Activated CD4-positive, alpha-beta T cell treated with anti-CD3 and anti-CD28 coated beads, Interleukin-2, Interleukin-4, amounts not matched to agents 100 ng/mL and 50 ng/mL, durations not matched to agents 16 hours and 8 hours (primary cell): ENCODE measurements around the gene TNNI2.
A peak's percentile ranks its signal among the peaks of the same experiment; 100 is the strongest.

ENCODE experiments used
- DNase-seq: peaks from one replicate; pipeline ENCODE4 v3.0.0-alpha.2; 2020; ENCODE audit warnings: low spot score

TNNI2 gene

GRCh38 chr11:1821562-1821961 lies 17.2 kb upstream of the TNNI2 start:
- no peak for DNase-seq

DNA sequence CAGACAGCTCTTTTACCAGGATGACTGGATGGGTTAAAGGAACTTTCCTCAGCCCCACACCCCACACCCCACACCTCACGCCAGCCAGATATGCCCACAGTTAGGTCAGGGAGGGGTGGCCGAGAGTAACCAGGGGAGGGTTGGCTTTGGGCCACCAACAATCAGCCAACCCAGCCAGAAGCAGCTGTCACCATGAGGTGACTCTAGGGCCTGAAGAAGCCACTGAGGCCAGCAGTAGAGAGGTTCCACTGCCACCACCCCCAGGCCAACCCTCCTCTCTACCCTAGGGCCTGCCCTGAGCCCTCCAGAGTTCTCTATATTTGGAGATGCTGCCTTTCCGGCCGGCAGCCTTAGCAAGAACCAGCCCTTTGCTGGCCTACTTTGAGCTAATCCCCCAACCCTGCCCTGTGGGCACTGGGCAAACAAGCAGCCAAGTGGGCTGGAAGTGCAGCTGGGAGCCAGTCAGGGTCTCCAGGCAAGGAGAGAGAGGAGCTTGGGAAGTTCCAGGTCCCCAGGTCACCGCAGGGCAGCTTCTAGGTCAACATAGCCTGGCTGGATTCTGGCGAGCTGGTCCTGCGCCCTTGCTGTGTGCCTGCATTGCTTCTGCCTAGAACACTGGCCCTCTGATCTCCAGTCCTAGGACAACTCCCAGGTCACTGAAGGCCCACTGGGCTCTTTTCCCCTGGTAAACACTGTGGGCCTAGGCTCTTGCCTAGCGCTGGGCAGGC lies 16.0 kb upstream of the TNNI2 start:
- no peak for DNase-seq

DNA sequence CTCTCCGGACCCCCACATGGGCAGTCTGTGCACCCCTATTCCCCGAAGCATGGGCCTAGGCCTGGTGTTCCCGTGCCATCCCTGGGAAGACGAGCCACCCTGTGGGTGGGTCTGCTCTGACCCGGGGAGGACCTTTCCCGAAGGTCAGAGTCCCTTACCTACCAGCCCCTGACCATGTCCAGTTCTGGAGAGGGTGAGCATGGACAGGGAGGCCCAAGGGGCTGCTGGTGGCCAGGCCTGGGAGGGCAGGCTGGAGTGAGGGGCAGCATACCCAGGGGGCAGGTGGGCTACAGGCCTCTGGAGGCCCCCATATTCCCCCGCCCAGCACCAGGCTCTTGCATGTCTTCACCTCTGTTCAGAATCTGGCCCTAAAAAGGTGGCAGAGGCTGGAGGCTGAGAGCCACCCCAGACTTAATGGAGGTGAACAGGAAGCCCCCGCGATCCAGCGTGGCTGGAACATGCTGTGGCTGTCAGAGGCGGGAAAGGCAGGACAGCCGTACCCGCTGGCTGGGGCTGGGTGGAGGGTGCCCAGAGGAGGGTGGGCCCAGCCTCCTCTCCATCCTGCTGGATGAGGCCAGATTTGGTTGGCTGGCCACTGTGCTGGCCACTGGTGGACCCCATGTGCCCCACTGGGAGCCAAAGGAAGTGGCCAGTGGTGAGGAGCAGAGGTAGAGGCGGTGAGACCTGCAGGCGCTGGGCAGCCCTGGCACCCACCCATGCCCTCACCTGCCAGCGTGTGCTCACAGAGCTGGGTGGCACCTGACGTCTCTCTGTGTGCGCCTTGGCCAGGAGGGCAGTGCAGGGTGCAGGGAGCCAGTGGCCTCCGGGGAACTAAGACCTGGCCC lies 15.2 kb upstream of the TNNI2 start:
- DNase-seq: no peak

DNA sequence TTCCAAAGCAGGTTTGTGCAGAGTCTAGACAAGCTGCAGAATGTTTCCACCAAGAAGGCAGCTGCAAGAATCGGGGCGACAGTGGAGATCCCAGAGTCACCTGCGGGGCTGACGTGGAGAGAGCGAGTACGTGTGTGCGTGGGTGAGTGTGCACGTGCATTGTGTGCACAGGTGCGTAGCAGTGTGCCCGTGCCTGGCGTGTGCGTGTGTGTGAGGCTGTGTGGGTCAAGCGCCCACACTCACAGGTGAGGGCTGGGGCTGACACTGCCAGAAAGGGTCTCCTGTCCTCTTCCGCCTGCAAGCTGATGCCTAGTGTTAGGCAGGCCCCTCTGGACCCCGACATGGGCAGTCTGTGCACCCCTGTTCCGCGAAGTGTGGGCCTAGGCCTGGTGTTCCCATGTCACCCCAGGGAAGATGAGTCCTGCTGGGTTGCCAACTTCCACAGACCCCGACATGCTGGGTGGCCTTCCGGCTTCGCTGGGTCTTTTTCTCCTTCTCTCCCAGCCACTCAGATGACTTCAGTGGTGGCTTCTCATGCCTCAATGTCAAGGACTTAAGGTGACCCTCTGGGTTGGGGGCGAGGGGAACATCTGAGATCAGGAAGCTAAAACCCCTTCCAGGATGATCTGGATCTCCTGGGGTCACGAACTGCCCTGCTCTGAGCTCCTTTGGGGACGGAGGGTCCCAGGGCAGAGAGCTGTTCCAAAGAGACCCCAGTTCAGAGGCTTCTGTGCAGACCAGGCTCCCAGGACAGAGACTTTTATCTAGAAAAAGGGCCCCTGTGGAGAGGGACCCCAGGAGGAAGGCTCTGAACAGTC lies 14.4 kb upstream of the TNNI2 start:
- DNase-seq: no peak

DNA sequence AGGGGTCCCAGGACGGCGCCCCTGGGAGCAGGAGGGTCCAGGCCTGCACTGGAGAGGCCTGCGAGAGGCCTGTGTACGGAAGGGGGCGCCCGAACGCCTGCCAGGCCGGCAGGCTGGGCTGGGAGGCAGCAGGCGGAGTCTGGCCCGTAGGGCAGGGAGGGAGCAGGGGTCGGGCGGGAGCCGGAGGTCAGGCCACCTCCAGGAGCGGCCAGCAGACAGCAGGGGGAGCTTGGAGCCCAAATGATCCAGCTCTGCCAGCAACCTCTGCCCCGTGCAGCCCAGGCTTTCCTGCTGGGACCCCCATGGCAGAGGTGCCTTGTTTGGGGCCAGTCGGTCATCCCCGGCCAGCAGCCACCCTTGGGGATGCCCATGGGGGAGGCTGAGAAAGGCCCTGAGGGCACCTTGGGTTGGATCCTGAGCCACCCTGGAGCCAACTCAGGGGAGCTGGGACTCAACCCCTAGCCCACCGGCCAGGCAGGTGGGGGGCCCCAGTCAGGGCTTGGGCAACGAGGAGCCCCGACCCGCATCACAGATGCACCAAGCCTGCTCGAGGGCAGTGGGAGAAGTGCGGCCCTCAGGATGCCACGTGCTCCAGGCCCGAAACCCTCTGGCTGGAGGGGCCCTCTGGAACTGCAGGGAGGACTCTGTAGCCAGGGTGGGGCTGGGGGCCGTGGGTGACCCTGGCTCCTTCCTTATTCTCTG lies 13.6 kb upstream of the TNNI2 start:
- no peak for DNase-seq

GRCh38 chr11:1825785-1826451 lies 12.9 kb upstream of the TNNI2 start:
- DNase-seq: no peak

- no peak for DNase-seq
Observed at GRCh38 chr11:1826552-1827094, 12.2 kb upstream of the TNNI2 start.

DNA sequence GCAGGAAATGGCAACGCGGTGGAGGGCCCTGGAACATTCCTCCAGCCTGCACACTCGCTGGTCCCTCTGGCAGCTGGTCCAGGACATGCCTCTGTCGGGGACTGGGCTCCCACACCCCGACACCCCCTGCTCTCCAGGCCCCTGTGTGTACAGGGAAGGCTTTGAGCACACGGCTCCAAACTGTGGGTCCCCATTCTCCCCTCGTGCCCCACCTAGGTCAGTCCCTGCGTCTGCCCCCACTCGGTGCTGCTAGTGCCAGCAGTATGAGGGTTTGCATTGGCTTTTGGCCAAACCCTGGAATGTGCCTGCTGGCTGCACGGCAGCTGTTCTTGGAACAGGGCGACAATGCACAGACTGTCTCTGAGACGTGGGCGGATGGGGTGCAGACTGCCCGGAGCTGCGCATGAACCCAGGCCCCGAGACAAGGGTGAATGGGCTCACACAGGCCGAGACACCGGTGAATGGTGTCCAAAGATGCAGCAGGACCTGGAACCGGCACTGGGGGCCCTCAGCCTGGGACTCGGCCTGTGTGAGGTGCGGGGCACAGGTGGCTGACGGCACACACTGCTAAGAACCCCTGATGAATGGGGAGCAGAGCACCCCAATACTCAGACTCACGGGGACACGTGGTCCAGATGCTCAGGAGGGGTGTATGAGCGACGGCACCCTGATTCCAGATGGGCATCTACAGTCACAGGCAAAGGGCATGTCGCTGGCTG lies 11.5 kb upstream of the TNNI2 start:
- DNase-seq: no peak

GRCh38 chr11:1827931-1828330 lies 10.8 kb upstream of the TNNI2 start:
- no peak for DNase-seq

GRCh38 chr11:1828542-1828941 lies 10.2 kb upstream of the TNNI2 start:
- no peak for DNase-seq

DNA sequence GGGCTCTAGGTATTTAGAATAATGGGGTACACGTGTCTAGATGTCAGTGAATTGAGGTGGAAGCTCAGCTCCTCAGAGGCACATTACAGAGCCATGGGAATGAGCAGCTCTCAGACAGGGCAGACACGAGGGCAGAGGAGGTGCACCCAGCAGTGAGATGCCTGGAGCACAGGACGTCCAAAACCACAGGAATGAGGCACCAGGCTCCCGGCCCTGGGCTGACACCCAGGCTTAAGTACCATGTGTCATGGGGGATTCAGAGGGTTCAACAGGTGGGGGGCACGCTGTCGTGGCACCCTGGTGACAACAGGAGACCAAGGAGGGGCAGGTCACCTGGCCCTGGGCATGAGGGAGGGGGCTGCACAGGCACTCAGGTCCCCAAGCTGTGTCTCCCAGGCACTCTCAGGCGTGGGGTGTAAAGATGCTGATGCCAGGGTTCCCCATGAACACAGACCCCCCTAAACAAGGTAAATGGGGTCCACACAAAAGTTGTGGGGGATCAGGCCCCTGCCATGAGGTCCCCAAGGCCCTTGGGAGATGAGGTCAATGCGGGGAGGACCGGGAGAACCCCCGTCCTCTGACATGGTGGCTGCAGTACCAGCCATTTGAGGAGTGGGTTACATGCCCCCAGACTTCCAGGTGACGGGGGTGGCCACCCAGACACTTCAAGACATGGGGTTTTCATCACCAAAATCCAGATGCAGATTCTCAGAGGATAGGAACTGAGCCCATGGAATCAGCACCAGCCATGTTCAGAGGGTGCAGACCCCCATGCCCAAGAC lies 9.6 kb upstream of the TNNI2 start:
- no peak for DNase-seq

DNA sequence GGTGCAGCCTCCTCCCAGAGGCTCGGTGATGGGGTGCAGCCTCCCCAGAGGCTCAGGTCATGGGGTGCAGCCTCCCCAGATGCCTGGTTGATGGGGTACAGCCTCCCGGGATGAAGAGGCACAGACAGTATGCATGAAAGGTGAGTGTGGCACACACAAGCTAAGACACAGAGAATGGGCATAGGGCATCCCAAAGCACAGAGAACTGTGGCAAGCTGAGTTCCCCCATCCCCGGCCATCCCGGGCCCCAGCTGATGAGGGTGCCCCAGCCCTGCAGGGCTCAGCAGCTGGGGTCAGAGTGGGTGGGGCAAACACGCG lies 8.8 kb upstream of the TNNI2 start:
- DNase-seq: no peak

GRCh38 chr11:1830322-1831223 lies 8.2 kb upstream of the TNNI2 start:
- no peak for DNase-seq

DNA sequence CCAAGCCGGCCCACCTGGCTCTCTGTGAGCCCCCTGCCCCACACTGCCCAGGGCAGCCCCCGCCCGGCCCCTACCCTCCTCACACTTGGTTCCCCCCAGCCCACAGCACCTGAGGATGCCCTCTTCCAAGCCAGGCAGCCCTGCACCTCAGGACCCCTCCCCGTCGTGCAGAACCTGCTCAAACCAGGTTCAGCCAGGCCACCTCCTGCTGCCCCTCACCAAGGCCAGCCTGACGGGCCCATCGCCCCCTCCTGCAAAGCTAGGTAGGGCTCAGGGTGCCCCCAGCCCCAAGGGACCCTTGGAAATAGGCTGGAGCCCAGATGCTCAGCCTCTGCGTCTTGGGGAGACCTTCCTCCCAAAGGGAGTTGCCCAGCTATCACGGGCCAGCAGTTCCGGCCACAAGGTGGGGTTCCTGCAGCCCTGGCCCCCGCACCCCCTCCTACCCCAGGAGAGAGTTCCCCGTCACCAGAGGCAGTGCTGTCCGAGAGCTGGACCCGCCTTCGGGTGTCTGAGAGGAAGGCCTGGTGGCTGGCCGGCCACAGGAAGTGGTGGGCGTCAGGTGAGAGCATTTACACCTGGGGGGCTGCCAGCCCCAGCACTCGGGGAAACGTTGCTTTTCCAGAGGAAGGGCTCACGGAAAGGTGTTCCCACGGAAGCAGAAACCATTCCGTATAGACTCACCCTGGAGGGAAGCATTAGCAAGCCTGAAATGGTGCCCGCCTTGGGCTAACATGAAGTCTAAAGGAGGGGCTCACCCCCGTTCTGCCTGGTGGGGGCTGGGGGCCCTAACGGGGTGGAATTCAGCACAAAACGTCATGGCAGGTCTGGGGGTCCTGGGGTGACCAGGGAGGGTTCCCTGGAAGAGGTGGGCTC lies 7.2 kb upstream of the TNNI2 start:
- DNase-seq: no peak

DNA sequence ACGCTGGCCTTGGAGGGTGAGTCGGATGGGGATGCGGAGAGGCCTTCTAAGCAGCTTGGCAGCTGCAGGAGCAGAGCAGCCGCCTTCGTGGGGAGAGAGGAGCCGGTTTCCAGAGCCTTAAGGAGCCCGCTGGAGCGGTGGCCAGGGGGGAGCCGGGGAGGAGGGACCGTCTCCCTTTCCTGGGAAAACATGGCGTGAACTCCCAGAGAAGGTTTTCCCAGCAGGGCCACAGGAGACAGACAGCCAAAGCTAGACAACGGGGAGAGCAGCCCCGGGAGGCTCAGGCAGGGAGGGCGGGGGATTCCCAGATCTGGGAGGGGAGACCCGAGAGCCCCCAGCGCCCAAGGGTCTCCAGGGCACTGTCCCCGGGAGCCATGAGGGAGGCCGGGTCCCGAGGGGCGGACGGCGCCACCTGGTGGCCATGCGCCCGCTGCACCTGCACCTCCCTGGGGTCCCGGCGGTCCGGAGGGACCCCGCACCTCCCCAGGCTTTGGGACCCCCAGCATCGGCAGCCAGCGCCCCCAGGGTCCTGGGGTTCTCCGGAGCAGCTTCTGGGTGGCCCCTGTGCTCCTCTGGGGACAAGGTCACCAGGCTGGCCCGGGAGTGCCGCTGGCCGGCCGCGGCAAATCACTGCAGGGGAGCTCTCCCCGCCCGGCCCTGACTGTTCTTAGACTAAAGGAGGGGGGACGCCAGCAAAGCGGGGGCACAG lies 6.4 kb upstream of the TNNI2 start:
- DNase-seq: peak; percentile 51

DNA sequence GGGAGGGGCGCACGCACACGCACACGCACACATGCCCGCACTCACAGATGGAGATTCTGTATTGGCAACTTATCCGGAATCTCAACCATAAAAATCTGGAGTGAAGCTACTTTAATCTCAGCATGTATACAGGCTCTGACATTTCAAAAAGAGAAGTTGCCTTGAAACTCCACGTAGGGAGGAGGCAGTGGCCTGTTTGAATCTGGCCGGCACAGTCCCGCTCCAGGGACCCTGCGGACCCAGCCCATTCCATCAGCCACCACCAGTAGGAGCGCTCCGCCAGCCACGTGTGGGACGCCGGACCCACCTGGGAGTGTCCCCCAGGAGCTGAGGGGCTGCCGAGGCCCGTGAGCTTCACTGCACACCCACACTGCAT lies 5.9 kb upstream of the TNNI2 start:
- DNase-seq: no peak

- no peak for DNase-seq
Observed at GRCh38 chr11:1834062-1834610, 4.6 kb upstream of the TNNI2 start.
